Fibroblast of lung (primary cell): Measurements from ENCODE around the gene TMEM258.

Experiments
- CTCF ChIP-seq, 2 donors: IDR thresholded peaks in 1 of 2; conservative IDR thresholded peaks in 1 of 2; 1 replicate in 1 of 2; 2 replicates in 1 of 2; pipeline ENCODE4 v1.5.1; 2011 to 2012; ENCODE audit warnings: low read length in 2 of 2, control low read depth in 1 of 2, inconsistent platforms in 1 of 2, low read depth in 1 of 2, mild to moderate bottlenecking in 1 of 2
- EZH2 ChIP-seq: IDR thresholded peaks from 2 replicates; pipeline ENCODE4 v1.5.1; 2012; ENCODE audit warnings: low read length, control low read depth, mild to moderate bottlenecking; ENCODE audit errors: missing control alignments

- TF ChIP-seq CTCF (conservative IDR thresholded peaks at IDR 0.05 in 1 of 2, IDR thresholded peaks at IDR 0.05 in 1 of 2; ENCODE audit: low read depth in 1 of 2, low read length in 2 of 2) (no peak), EZH2 (no peak)
These were observed 37.6 kb downstream of the TMEM258 start for GRCh38 chr11:61754534-61755482.
